HG02885 (cell line): Measurements from ENCODE around the gene MMP28.

Source experiments
- ATAC-seq: cut with Tn5 transposase; IDR thresholded peaks from one replicate; pipeline ENCODE4 v1.9.1; 2021; ENCODE audit warnings: mild to moderate bottlenecking; ENCODE audit not compliant: unreplicated experiment, poor library complexity

The MMP28 gene

DNA sequence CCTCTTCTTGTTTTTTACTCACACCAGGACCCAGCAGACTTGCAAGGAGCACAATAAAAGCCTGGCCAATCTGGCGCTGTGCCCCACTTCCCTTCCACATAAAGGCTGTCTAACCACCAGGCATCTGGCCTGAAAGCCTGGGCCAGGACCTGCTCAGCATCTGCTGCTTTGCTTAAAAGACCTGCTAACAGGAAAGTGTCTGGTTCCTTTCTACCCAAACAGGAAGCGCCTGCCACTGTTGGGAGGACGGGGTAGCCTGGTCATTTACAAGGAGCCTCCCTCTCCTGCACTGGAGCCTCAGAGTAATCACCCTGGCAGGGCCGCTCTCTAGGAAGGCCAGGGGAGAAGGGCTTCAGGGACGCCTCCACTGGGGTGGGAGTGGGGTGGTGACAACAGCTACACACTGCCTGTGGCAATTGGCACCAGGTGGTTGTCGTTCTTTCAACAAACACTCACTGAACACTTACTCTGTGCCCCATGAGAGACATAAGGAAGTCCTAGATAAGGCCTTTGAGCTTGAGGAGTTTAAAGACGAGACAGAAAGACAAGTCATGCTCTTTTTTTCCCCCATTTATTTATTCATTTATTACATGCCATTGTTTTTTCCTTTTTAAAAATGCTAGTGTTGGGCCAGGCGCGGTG, 6.3 kb upstream of the MMP28 start:
- no peak for ATAC-seq

DNA sequence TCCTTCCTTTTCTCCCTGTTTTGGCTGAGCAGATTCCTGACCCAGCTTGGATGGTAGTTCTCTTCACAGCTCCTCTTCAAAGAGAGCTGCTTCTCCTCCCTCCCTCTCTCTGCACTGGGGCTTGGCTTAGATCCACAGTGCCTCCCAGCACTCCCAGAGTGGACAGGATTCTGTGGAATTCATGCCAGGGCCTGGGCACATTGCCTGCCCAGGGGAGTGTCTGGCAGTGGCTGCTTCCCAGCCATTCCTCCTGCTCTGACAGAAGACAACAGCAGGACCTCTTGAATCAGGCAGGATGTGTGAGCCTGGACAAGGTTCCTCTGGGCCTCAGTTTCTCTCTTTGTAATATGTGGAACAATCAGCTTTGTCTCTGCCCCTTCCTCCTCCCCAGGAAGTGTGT, 4.5 kb upstream of the MMP28 start:
- ATAC-seq: no peak

DNA sequence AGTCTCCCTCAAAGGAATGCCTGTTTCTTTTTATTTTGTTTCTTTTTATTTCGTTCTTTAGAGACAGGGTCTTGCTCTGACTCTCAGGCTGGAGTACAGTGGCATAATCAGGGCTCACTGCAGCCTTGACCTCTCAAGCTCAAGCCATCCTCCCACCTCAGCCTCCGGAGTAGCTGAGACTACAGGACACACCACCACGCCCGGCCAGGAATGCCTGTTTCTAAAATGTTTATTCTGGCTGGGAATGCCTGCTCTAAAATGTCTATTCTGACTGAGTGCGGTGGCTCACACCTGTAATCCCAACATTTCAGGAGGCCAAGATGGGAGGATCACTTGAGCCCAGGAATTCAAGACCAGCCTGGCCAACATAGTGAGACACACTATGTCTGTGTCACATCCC, 2.5 kb upstream of the MMP28 start:
- no peak for ATAC-seq

DNA sequence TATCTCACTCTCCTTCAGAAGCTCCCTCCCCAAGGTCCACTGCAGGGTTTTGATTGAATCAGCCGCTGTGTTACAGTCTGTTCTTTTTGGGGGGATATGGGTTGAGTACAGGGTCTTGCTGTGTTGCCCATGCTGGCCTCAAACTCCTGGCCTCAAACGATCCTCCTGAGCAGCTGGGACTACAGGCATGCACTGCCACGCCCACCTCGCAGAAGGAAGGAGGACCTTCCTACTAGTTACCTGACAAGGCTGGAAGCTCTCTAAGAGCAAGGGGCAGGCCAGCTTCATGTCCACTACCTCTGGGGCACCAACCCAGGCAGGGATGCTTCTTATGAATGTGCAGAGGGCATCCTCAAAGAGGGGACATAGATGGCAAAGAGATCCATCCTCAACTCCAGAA, 1.9 kb upstream of the MMP28 start:
- no peak for ATAC-seq

DNA sequence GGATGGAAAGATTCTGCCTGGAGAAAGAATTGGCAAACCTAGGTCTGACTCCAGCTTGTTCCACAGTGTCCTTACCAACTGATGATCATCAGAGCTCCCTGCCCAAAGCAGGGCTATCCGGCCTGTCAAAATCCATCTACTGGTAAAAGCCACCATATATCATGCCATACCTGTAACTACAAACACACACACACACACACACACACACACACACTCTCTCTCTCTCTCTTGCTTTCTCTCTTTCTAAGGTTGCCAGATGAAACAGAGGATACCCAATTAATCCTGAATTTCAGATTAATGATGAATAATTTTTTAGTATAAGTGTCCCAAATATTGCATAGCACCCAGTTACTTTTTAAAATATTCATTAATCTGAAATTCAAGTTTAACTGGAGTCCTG, 1.5 kb upstream of the MMP28 start:
- ATAC-seq: no peak

DNA sequence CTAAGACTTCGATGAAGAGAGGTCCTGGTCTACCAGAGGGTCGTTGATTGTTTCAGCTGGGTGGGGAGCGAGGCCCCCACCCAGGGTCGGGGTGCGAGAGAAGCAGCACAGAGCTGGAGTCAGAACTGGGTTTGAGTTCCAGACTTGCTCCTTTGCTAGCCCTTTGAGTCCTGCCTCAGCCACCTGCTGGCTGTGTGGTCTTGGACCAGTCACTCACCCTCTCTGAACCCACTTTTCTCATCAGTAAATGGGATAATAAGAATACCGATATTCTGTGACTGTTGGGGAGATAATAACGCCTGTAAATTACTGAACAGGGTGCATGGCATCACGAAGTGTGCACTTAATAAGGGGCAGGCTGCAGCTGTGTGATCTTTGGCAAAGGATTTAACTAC, 427 bp upstream of the MMP28 start:
- no peak for ATAC-seq

DNA sequence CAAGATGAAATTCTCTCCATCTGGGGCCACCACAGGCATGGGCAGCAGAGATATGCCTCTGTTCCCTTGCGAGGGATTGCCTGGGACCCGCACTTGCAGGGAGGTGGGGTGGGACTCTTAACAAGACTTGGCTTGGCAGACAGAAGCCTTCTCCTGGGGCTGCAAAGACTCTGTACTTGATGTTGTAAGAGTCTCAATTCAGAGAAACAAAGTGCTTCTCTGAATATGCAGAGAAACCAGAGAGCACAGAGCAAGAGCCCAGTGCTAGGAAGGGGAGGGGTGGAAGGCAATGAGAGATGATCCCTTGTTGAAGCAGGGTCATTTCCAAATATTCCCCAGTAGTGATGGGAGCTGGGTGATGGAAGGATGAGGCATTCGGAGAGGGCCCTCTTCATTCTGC, 2.2 kb downstream of the MMP28 start:
- ATAC-seq: no peak

DNA sequence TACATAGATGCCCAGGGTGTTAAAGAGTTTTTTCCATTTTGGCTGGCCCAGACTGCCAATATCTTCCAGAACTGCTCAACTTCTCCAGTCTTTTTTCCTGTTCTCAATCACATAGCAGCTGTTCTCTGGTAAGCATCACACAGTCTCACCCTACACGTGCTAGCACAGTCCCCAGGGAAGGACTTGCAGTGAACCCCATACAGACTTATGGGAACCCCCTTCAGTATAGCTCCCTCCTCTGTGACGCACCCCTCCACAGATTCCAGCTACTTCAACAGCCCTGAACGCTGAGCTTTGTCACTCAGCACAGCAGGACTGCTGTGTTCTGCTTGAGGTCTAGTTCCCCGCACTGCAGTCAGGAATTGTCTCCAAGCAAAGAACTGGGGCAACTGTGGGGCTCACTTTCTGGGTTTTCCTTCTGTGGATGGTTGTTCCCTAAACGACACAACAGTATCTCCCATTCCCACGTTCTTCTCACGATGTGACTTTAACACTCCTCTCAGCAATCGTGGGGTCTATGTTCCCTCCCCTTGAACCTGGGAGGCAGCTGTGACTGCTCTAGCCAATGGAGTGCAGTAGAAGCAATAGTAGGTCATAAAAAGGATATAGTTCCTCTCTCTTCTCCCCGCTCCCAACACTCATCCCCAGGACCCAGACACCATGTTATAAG, 3.6 kb downstream of the MMP28 start:
- no peak for ATAC-seq

DNA sequence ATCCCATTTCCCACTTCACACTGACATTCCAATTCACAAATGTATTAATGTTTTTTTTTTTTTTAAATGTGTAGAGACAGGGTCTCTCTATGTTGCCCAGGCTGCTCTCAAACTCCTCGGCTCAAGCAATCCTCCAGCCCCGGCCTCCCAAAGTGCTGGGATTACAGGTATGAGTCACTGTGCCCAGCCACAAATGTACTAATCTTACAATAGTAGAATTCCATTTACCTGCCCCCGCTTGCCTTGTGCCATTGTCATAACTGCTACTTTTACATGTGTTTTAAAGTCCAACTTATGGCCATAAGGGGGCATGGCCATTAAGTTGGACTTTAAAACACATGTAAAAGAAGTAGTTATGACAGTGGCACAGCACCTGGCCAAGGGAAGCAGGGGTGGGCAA, 4.6 kb downstream of the MMP28 start:
- ATAC-seq: no peak

DNA sequence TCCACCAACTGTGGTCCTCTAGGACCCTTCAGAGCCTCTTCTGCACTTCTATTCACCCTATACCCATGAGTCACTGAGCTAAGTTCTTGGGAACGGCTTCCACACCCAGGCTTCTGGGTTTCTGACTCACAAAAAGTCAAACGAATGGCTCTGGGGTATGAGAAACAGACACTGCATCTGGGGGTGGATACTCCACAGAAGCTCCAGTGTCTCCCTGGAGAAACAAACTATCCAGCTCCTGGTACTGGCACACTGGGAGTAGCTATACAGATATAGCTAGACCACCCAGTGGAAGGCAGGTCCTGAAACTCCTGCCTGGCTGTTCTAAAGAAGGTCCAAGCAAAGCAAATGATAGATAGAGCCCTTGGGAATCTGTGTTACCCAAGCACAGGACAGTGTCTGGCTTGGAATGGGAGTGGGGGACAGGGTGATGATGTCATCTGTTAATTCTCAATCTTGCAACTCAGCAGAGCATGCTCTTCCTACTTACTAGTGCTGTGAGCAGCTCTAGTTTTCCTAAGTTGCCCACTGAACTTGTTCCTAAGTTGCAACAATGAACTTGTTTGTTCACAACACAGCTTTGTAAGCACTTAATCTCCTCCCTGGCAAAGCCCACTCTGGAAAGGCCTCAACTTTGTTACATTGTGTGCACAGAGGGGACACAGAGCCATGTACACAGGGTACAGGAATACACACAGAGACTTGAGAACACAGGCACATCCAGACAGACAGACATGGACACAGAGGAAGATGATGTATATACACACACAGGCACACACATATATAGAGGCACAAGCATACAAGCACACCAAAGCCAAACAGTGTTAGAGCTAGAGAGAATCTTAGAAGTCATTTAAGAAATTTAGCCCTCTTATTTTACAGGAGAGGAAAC, 6.7 kb downstream of the MMP28 start:
- no peak for ATAC-seq

DNA sequence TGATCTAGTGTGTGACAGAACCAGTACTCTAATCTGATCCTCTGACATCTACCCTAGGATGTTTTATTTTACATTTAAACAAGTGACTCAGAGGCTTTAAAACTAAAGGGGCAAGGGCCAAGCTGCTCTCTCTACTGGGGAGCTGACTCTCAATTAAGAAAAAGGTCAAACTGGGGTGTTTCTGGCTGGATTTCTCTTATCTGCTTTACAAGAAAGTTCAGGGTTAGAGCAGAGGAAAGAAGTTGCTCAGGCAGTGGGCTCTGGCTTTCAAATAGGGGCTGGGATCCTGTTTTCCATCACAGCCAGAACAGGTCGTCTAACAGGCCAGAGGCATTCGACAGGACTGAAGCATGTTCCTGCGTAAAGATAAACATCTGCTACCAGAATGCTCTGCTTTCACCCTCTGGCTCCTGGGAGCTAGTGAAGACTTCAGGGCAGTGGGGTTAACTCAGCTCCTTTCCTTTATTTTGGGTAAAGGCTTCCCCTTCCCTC, 8.5 kb downstream of the MMP28 start:
- no peak for ATAC-seq

DNA sequence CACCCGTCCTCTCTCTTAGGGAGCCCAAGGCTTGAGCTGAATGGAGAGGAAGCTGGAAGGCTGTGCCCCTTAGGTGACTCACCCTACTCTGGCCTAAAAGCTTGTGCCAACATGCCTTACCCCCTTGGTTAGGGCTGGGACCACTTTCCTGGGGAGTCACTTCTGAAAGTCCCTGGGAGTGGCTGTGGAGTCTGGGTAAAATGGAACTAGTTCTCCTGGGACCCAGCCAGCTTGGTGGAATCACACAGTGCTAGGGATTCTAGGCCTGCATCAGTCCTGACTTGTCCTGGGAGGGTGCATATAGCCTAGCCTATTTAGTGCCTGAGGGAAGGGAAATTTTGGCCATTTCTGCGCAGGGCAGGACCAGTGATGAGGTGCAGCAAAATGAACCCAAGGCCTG, 10.5 kb downstream of the MMP28 start:
- ATAC-seq: no peak

DNA sequence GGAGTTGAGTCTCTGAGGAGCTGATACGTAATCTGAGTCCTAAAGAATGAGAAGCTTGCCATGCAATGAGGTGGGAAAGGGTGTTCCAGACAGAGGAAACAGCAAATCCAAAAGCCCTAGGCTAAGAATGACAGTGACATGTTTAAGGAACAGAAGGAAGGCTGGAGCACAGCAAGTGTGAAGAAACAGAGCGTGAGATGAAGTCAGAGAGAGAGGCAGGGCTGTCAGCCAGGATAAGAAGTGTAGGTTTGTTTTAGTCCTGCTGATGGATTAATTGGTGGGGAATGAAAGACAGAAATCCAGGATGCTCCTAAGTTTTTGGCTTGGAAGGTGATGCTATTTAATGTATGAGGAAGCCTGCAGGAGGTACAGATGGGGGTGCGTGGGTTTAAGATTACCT, 14.5 kb downstream of the MMP28 start:
- no peak for ATAC-seq

DNA sequence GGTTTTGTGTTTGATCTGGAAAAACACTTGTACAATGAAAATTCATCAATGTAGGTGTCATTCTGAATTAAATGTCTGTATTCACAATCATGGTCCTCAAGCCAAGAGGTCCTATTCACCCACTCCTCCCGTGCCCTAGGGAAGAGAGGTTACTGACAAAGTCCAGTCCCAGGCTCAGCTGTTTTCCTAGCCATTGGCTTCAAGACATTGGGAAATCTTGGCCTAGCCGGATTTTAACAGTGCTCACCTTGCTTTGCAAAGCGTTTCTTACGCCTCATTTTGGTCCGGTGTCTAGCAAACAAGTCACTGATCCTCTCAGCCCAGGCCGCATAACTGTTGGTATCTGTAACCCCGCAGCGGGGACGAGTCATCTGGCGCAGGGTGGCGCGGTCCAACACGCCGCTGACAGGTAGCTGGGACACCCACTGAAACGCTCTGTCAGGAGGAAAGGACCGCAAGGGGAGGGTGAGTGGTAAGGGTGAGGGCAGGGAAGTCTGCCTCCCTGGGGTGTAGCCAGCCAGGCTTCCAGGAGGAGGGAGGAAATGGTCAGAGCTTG, 16.7 kb downstream of the MMP28 start:
- no peak for ATAC-seq

DNA sequence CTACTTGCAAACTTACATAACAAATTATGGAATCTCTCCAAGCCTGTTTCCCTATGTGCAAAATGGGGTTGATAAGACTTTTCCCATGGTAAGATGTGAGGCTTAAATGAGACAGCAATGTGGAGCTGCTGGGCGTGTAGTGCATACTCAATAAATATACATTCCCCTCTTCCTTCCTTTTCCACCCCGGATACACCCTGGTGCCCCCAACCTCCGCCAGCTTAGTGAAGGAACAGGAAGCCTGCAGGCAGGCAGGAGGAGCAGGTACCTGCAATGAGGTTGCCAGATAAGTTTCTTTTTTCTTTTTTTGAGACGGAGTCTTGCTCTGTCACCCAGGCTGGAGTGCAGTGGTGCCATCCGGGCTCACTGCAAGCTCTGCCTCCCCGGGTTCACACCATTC, 19.9 kb downstream of the MMP28 start:
- no peak for ATAC-seq

DNA sequence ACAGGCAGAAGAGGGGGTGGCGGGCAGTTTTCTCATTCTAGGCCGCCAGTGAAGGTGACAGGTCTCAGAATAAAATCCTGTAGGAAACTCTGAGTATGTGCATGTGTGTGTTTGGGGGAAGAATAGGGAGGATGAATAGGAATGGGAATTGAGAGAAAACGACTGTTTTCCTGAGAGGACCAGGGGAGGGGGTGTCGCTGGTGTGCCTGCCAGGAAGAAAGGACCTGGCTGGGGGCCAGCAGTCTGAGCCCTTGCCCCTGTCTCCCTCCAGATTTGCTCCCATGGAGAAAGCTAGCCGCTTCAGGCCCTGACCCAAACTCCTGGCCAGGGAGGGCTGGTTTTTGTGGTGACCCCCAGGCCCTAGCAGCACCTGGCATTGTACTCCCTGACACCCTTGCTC, 20.4 kb downstream of the MMP28 start:
- ATAC-seq: no peak

DNA sequence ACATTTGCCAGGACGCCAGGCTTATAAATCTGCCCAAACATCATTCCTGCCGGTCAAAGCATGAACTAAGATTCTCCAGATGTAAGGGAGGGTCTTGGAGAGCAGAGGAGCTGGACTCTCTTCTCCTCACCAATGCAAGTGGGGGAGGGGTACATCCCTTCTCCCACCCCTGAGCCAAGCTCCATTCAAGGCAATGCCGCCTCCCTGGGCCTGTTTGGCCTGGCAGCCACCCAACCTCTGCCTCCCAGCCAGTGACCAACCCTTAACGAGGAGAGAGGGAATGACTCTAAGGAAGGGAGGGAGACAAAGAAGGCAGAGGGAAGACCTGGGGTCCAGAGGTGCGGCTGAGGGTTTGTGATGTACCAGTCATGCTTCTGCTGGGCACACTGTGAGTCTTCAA, 20.9 kb downstream of the MMP28 start:
- no peak for ATAC-seq

DNA sequence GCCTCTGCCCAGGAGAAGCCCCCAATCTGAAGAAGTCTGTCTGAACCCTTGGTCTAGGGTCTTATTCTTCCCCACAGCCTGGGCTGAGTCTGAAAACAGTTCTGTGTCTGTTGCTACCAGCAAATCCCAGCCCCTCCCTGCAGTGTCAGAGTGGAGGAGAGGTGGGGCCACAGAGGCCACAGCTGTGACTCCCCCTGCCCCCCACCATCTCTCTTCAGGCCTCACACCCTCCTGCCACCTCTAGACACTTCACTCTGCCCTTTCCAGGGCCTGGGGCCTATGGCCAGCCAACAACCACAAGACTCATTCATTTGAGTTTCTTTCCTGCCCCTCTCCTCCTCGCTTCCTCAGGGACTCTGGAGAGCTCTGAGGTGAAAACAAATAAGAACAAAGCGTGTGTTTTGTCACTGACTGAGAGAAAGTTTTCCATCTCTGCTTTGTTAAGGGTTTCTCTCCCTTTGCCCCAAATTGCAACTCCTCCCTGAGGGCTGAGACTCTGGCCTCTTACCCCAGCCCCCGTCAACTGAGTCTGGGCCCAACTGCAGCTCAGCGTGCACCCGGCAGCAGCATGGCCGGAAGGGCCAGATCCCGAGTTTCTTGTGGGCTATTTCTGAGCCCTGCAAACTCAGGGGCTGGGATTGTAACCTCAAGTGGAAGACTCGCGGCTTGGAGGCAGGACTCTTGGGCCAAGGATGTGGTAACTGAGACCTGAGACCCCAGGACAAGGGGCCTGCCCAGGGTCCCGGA, 21.6 kb downstream of the MMP28 start:
- no peak for ATAC-seq

DNA sequence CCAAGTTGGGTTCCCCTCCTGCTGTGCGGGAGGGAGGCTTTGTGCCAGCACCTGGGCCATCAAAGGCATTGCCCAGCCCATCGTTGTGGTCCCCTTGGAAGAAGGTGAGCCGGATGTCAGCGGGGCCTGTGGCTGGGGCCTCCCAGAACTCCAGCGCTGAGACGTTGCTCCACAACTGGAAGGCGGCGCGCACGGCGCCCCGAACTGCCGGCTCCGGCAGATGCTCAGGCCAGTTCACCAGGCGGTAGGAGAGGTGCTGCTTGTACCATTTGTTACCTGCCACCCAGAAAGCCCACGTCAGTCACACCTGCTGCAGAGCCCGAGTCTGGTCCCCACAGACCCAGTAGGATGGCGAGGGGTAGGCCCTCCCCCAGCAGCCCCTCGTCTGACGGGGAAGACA, 22.3 kb downstream of the MMP28 start:
- no peak for ATAC-seq

DNA sequence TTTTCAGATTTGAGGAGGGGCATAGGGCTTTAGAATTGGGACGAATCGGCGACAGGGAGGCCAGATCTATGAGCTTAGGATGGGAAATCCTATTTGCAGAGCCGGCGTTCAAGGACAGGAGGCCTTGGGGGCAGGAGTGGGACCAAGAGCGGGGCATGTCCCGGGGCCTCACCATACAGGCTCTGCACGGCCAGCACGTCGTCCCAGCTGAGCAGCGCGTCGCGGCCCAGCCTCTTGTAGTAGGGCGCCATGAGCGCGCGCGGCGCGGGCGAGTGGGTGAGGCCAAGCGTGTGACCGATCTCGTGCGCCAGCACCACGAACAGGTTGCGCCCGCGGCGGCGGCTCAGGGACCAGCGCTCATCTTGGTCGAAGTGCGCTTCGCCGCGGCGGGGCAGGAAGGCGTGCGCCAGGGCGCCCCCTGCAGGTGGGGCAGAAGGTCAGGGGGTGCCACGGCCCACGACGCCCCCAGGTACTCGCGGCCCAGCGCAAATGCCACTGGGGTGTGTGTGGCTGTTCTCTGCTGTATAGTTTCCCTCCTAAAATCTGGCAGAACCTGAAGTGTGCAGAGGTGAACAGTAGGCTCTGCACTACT, 25.4 kb downstream of the MMP28 start:
- no peak for ATAC-seq
